K562 (cell line): Measurements from ENCODE around the gene AVPR1A. TPM values are rescaled to one million over a fixed set of nuclear protein-coding genes. Genes with fewer than 3 reads are reported as not detected.

Experiments
- ATAC-seq: fragments of 200-7000 bp; cut with Tn5 transposase; 3 replicates; pipeline ENCODE4 v1.9.1; 2020; ENCODE audit warnings: moderate library complexity
- BruUV-seq: library from RNA; stranded (reverse); fragments of 400-500 nt; replicated peaks from 2 replicates; lab custom pipeline; 2021; lab: Mats Ljungman, UMichigan
- CTCF ChIA-PET: fragments of 300-600 bp; formaldehyde crosslinking; extraction: SDS; loops from one replicate; lab custom pipeline; 2021; ENCODE audit warnings: low intra/inter-chr PET ratio; lab: Yijun Ruan, JAX
- POLR2A ChIA-PET: fragments of 300-600, 350-650 bp; sonication (Branson Sonifier 250); formaldehyde crosslinking; extraction: SDS; loops from one replicate; lab custom pipeline; 2021; ENCODE audit warnings: antibody characterized with exemption, inconsistent platforms; lab: Yijun Ruan, JAX
- DNase-seq, 4 experiments: peaks; one replicate each; pipeline versions ENCODE4 v3.0.0 to v3.0.0-alpha.2; 2011 to 2018; ENCODE audit warnings: low spot score in 3 of 4, mixed read lengths in 3 of 4; ENCODE audit errors: extremely low read depth in 1 of 4
- FAIRE-seq: peaks from 2 replicates; lab custom pipeline; 2011; peaks lifted over from hg19 to GRCh38; lab: Jason Lieb, UNC
- H2AFZ ChIP-seq: 2 replicates; pipeline ENCODE4 v1.6.0; 2011; ENCODE audit warnings: low read depth, low read length, control low read depth, inconsistent platforms
- H3K27ac ChIP-seq: fragments of 200-600 bp; 3 replicates; pipeline ENCODE4 v1.8.0; 2011; ENCODE audit warnings: low read depth, mild to moderate bottlenecking, control low read depth, inconsistent platforms, low read length, moderate library complexity, mixed read lengths; ENCODE audit errors: extremely low read depth
- H3K27me3 ChIP-seq, 2 experiments: fragments of 300-600 bp in 1 of 2; 2 replicates in 1 of 2; 3 replicates in 1 of 2; pipeline versions ENCODE4 v1.6.0 to v1.8.0; 2011; ENCODE audit warnings: inconsistent platforms in 2 of 2, low read length in 2 of 2, mild to moderate bottlenecking in 1 of 2, mixed read lengths in 1 of 2, moderate library complexity in 1 of 2; ENCODE audit not compliant: control insufficient read depth in 2 of 2, insufficient read depth in 2 of 2
- H3K36me3 ChIP-seq: fragments of 300-600 bp; 3 replicates; pipeline ENCODE4 v1.8.0; 2011; ENCODE audit warnings: mild to moderate bottlenecking, low read length, inconsistent platforms; ENCODE audit not compliant: control insufficient read depth, insufficient read depth
- H3K4me1 ChIP-seq, 2 experiments: fragments of 200-600 bp in 1 of 2; replicated peaks in 1 of 2; 2 replicates in 1 of 2; 3 replicates in 1 of 2; pipeline versions ENCODE4 v1.5.1 to v1.8.0; 2011; ENCODE audit warnings: inconsistent platforms in 2 of 2, low read length in 2 of 2, mild to moderate bottlenecking in 1 of 2, mixed read lengths in 1 of 2, moderate library complexity in 1 of 2; ENCODE audit not compliant: control insufficient read depth in 2 of 2, insufficient read depth in 2 of 2
- H3K4me2 ChIP-seq: 2 replicates; pipeline ENCODE4 v1.6.1; 2011; ENCODE audit warnings: low read length, control low read depth, inconsistent platforms, mixed read lengths; ENCODE audit not compliant: insufficient read depth
- H3K4me3 ChIP-seq: fragments of 200-600 bp; sonication (generic), shearing (Covaris generic); 2 replicates; pipeline ENCODE4 v1.5.1; 2016; ENCODE audit warnings: control low read depth, inconsistent platforms
- H3K79me2 ChIP-seq: fragments of 200-600 bp; 3 replicates; pipeline ENCODE4 v1.8.0; 2011; ENCODE audit warnings: low read length, inconsistent platforms; ENCODE audit not compliant: control insufficient read depth, insufficient read depth
- H3K9ac ChIP-seq, 2 experiments: 2 replicates each; pipeline versions ENCODE4 v1.6.0 to v1.6.1; 2011; ENCODE audit warnings: low read depth in 2 of 2, low read length in 2 of 2, control low read depth in 1 of 2, inconsistent platforms in 1 of 2, mild to moderate bottlenecking in 1 of 2, mixed read lengths in 1 of 2; ENCODE audit not compliant: insufficient read depth in 1 of 2
- H3K9me1 ChIP-seq: one replicate; pipeline ENCODE4 v1.6.0; 2011; ENCODE audit warnings: inconsistent platforms, mild to moderate bottlenecking, low read length, moderate library complexity; ENCODE audit not compliant: control insufficient read depth, insufficient read depth
- H3K9me3 ChIP-seq: replicated peaks from 2 replicates; pipeline ENCODE4 v1.5.1; 2011; ENCODE audit warnings: low read depth, low read length, inconsistent platforms; ENCODE audit not compliant: control insufficient read depth, insufficient read depth
- H4K20me1 ChIP-seq: replicated peaks from 2 replicates; pipeline ENCODE4 v1.6.1; 2011; ENCODE audit warnings: low read length, inconsistent platforms, mixed read lengths; ENCODE audit not compliant: control insufficient read depth, insufficient read depth
- ASH1L ChIP-seq: fragments of 450-650 bp; IDR thresholded peaks from 2 replicates; pipeline ENCODE4 v1.6.1; 2018; ENCODE audit warnings: borderline replicate concordance, mild to moderate bottlenecking, low read depth; ENCODE audit not compliant: partially characterized antibody
- BCOR ChIP-seq: fragments of 450-650 bp; IDR thresholded peaks from 2 replicates; pipeline ENCODE4 v1.6.1; 2016
- CBX8 ChIP-seq: fragments of 200-600 bp; sonication (generic); IDR thresholded peaks from 2 replicates; pipeline ENCODE4 v1.6.1; 2012; ENCODE audit warnings: borderline replicate concordance, mixed run types, low read depth, mild to moderate bottlenecking, moderate library complexity, mixed read lengths, low read length, control low read depth, inconsistent platforms; ENCODE audit not compliant: poor library complexity, severe bottlenecking; ENCODE audit errors: extremely low read depth
- E2F3 ChIP-seq: fragments of 250-450 bp; sonication (Bioruptor Pico); IDR thresholded peaks from 2 replicates; pipeline ENCODE4 v1.4.0; 2020; ENCODE audit warnings: mild to moderate bottlenecking
- EP400 ChIP-seq: fragments of 450-650 bp; IDR thresholded peaks from 2 replicates; pipeline ENCODE4 v1.6.1; 2017; ENCODE audit warnings: antibody characterized with exemption, mild to moderate bottlenecking, moderate library complexity
- KLF10 ChIP-seq: fragments of 250-450 bp; sonication (Bioruptor Pico); IDR thresholded peaks from 2 replicates; pipeline ENCODE4 v1.6.1; 2021; ENCODE audit warnings: matching md5 sums
- MAZ ChIP-seq, 2 experiments: fragments of 450-650 bp in 1 of 2; sonication (generic) in 1 of 2; formaldehyde crosslinking; IDR thresholded peaks in 1 of 2; conservative IDR thresholded peaks in 1 of 2; 2 replicates each; pipeline versions ENCODE4 v1.4.0 to v1.5.0; 2020; ENCODE audit warnings: mild to moderate bottlenecking in 1 of 2, missing genetic modification reagents in 1 of 2
- POLR2AphosphoS5 ChIP-seq: IDR thresholded peaks from 2 replicates; pipeline ENCODE4 v1.6.1; 2011; ENCODE audit warnings: mild to moderate bottlenecking, low read depth, low read length, moderate library complexity; ENCODE audit not compliant: control insufficient read depth, insufficient read depth
- PYGO2 ChIP-seq: fragments of 450-650 bp; IDR thresholded peaks from 2 replicates; pipeline ENCODE4 v1.6.1; 2016; ENCODE audit warnings: mild to moderate bottlenecking, missing genetic modification characterization, moderate library complexity, missing compliant biosample characterization
- RBM39 ChIP-seq: fragments of 200-400 bp; formaldehyde crosslinking; optimal IDR thresholded peaks from 2 replicates; pipeline ENCODE3; 2018; ENCODE audit warnings: low read depth, low read length
- SAFB2 ChIP-seq: fragments of 200-400 bp; formaldehyde crosslinking; IDR thresholded peaks from 2 replicates; pipeline ENCODE4 v1.6.1; 2018; ENCODE audit warnings: borderline replicate concordance, low read length, low read depth, moderate library complexity; ENCODE audit not compliant: severe bottlenecking
- SREBF2 ChIP-seq: sonication (generic); formaldehyde crosslinking; IDR thresholded peaks from 2 replicates; pipeline ENCODE4 v1.4.0; 2020; ENCODE audit warnings: mild to moderate bottlenecking, missing genetic modification reagents
- SRSF9 ChIP-seq: fragments of 200-400 bp; formaldehyde crosslinking; IDR thresholded peaks from 2 replicates; pipeline ENCODE4 v1.6.1; 2017; ENCODE audit warnings: low read depth, low read length, borderline replicate concordance
- THRB ChIP-seq: fragments of 450-650 bp; formaldehyde crosslinking; conservative IDR thresholded peaks from 2 replicates; pipeline ENCODE4 v1.4.0; 2022; ENCODE audit warnings: mild to moderate bottlenecking, missing genetic modification characterization
- U2AF2 ChIP-seq: fragments of 200-400 bp; formaldehyde crosslinking; optimal IDR thresholded peaks from 2 replicates; pipeline ENCODE3; 2017; ENCODE audit warnings: low read depth, mild to moderate bottlenecking, low read length
- ZFP1 ChIP-seq: fragments of 450-650 bp; formaldehyde crosslinking; IDR thresholded peaks from 2 replicates; pipeline ENCODE4 v1.4.0; 2020; ENCODE audit warnings: mild to moderate bottlenecking, mixed read lengths
- ZNF140 ChIP-seq: fragments of 250-450 bp; sonication (Bioruptor Pico); IDR thresholded peaks from 2 replicates; pipeline ENCODE4 v1.8.0; 2021; ENCODE audit warnings: moderate library complexity, mild to moderate bottlenecking, inconsistent platforms
- ZNF311 ChIP-seq: fragments of 250-450 bp; sonication (Bioruptor Pico); IDR thresholded peaks from 2 replicates; pipeline ENCODE4 v1.4.0; 2020; ENCODE audit warnings: mild to moderate bottlenecking, moderate library complexity
- in situ Hi-C: fragments of 300-500 bp; cut with MboI; formaldehyde crosslinking; loops from 4 replicates; pipeline ENCODE4 v1.15.0; 2018; ENCODE audit warnings: inconsistent platforms, mixed read lengths
- intact Hi-C: fragments of 100-400 bp; cut with micrococcal nuclease; formaldehyde crosslinking; loops from 2 replicates; pipeline ENCODE4 v1.14.2; 2022
- polyA plus RNA-seq, 8 experiments: library from polyadenylated mRNA; depleted of rRNA in 4 of 8; stranded (reverse) in 5 of 8; unstranded in 3 of 8; fragments of >200 nt; fragmentation: Nextera tagmentation in 2 of 8; fragmentation: Illumina TruSeq in 1 of 8; extraction: Ambion mirVana in 2 of 8; extraction: Trizol in 1 of 8; gene quantifications; 2 replicates each; pipeline versions ENCODE4 v1.2.1 to v1.2.3, GENCODE V29; 2011 to 2014; ENCODE audit warnings: inconsistent platforms in 1 of 8, missing spikeins in 1 of 8
- total RNA-seq, 7 experiments: library from RNA; depleted of rRNA in 6 of 7; stranded (reverse); fragments of >200 nt in 6 of 7; fragmentation: Illumina TruSeq in 2 of 7; extraction: Trizol in 2 of 7; gene quantifications; 2 replicates each; pipeline versions ENCODE4 v1.2.1 to v1.2.3, GENCODE V29; 2011 to 2021; ENCODE audit warnings: low replicate concordance in 1 of 7

Gene AVPR1A
- total and polyA plus RNA-seq, 9 of the 15 experiments (the other 6 are each of a cell fraction or from before 2014, with no cell fraction given): under 0.01 to 0.04 (median 0.03) TPM; not detected in 3

GRCh38 chr12:63170321-63170720 lies 19.3 kb upstream of the AVPR1A start:
- in situ Hi-C loops (no loop called here), intact Hi-C loops (no loop called here)
- H3K79me2 ChIP-seq: no peaks in the 10 kb centered on the region
- no peak overlapping the region for H2AFZ ChIP-seq
- no peak overlapping the region for H3K4me2 ChIP-seq
- no peak for TF ChIP-seq ZFP1 (CRISPR knock-in tag)
- TF ChIP-seq ZNF311 (CRISPR knock-in tag): no peak
- TF ChIP-seq SRSF9: no peak
- TF ChIP-seq ASH1L: no peak
- TF ChIP-seq KLF10 (CRISPR knock-in tag): no peak
- no peak for TF ChIP-seq POLR2AphosphoS5
- no peak for TF ChIP-seq MAZ (CRISPR knock-in tag; conservative IDR thresholded peaks at IDR 0.05 in 1 of 2, IDR thresholded peaks at IDR 0.05 in 1 of 2)
- TF ChIP-seq PYGO2 (tag): no peak
- TF ChIP-seq RBM39: no peak
- no peak for TF ChIP-seq ZNF140 (CRISPR knock-in tag)
- no peak for TF ChIP-seq SAFB2
- TF ChIP-seq SREBF2: no peak
- TF ChIP-seq U2AF2: no peak
- no peak for TF ChIP-seq CBX8
- TF ChIP-seq BCOR: no peak
- TF ChIP-seq EP400: no peak
- TF ChIP-seq THRB (CRISPR knock-in tag): no peak
- TF ChIP-seq E2F3: no peak
- H3K9me1 ChIP-seq: no peaks in the 10 kb centered on the region
- no peaks in the 10 kb centered on the region for H3K27me3 ChIP-seq
- ChIA-PET CTCF (no interaction called here), POLR2A (no interaction called here)
- H3K4me3 ChIP-seq: no peak overlapping the region
- no peaks in the 10 kb centered on the region for H3K9me3 ChIP-seq
- no TSS peak for BruUV-seq
- FAIRE-seq (no peak), DNase-seq (no peak), ATAC-seq (no peak)
- H3K9ac ChIP-seq: no peak overlapping the region
- H3K36me3 ChIP-seq: no peaks in the 10 kb centered on the region
- H3K27ac ChIP-seq: no peak overlapping the region
- no peaks in the 10 kb centered on the region for H3K4me1 ChIP-seq
- no peaks in the 10 kb centered on the region for H4K20me1 ChIP-seq
